Vagina (tissue), 2 donors: Measurements from ENCODE around the gene INO80D. TPM values are rescaled to one million over a fixed set of nuclear protein-coding genes. Genes with fewer than 3 reads are reported as not detected.
A peak's percentile ranks its signal among the peaks of the same experiment; 100 is the strongest.
"Not testable (repeated sequence)": the region's sequence is repeated elsewhere in the genome, so short reads cannot be mapped to it uniquely, and the experiment has no call there.

Experiments
- DNase-seq, 2 donors: peaks; one replicate each; pipeline ENCODE4 v3.0.0-alpha.2; 2017; ENCODE audit errors: extremely low spot score in 2 of 2
- H3K27ac ChIP-seq: fragments of 200-600 bp; sonication (generic); one replicate; pipeline ENCODE4 v1.5.1; 2019
- H3K27me3 ChIP-seq: fragments of 200-600 bp; sonication (generic); one replicate; pipeline ENCODE4 v1.5.1; 2019
- H3K36me3 ChIP-seq, 2 donors: fragments of 200-600 bp; sonication (generic); one replicate each; pipeline ENCODE4 v1.5.1; 2017 to 2019
- H3K4me1 ChIP-seq: fragments of 200-600 bp; sonication (generic); one replicate; pipeline ENCODE4 v1.5.1; 2019
- H3K4me3 ChIP-seq, 2 donors: fragments of 200-600 bp; sonication (generic); 1 replicate in 1 of 2; 2 replicates in 1 of 2; pipeline ENCODE4 v1.5.1; 2016 to 2019
- H3K9me3 ChIP-seq: fragments of 200-600 bp; sonication (generic); one replicate; pipeline ENCODE4 v1.5.1; 2019
- POLR2A ChIP-seq, 2 donors: fragments of 450-650 bp; IDR thresholded peaks; one replicate each; pipeline ENCODE4 v1.6.1; 2017; ENCODE audit warnings: antibody characterized with exemption in 2 of 2, mild to moderate bottlenecking in 2 of 2, moderate library complexity in 2 of 2
- POLR2AphosphoS5 ChIP-seq, 2 donors: sonication (generic); formaldehyde crosslinking; IDR thresholded peaks; one replicate each; pipeline ENCODE4 v1.9.0; 2017; ENCODE audit warnings: antibody characterized with exemption in 2 of 2, mild to moderate bottlenecking in 2 of 2, low read depth in 1 of 2; ENCODE audit not compliant: insufficient read depth in 1 of 2
- intact Hi-C: fragments of 100-400 bp; cut with DNase I; formaldehyde crosslinking; loops from one replicate; pipeline ENCODE4 v1.15.1; 2023
- total RNA-seq: library from RNA; depleted of rRNA; stranded (reverse); fragments of >200 nt; gene quantifications from one replicate; pipeline ENCODE4 v1.2.3, GENCODE V29; 2016
- TF ChIP-seq, protein P1 (sequence below), 3 experiments: fragments of 450-650 bp in 2 of 3; fragments of 200-600 bp in 1 of 3; sonication (generic) in 1 of 3; IDR thresholded peaks; one replicate each; pipeline ENCODE4 v1.5.1; 2017 to 2019; ENCODE audit warnings: antibody characterized with exemption in 3 of 3, mild to moderate bottlenecking in 2 of 3, moderate library complexity in 2 of 3

Gene INO80D
- total RNA-seq, 1 donor from 2014 or later: 18.4 TPM

DNA sequence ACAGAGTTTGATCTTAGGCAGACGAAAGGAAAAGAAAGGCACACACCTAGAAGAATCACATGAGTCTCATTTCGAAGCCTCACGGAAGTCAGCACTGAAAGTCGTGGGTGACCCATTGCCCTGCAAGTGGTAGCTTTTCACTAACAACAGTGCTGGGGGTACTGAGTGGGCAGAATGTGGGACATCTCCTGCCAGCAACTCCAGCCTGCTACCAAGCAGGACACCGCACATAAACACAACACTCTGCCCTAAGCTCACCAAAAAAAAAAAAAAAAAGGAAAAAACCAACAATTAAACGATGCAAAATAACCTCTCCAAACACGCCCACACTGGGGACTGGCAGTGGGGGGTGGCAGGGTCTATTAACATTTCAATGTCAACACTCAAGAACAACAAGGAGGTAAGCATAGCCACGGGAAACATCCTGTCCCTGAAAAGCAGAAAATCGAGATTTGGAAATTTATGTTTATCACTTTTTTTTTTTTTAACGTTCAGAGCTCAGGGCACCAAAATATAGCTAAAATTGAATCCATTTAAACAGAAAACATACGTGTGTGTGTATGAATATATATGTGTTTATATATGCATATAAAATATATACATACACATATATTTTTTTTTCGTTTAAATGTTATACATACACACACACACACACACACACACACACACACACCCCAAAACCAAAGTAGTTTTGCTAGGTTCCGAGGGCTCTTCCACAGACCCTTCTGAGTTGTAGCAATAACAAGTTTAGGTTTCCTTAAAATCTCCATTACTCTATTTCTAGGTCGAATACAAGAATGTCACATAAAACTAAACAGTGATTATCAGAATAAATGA lies 2.2 kb downstream of the INO80D start:
- Histone ChIP-seq H3K27me3 (no peaks in the 10 kb centered on the region), H3K36me3 (no peaks in the 10 kb centered on the region), H3K4me1 (peaks cover 47% of the 10 kb centered on the region), H3K9me3 (no peaks in the 10 kb centered on the region), H3K27ac (peak overlapping the region; percentile 99), H3K4me3 (peak overlapping the region; percentile 81 to 88)
- peak in 1 of 2 donors; percentile 23 for TF ChIP-seq POLR2AphosphoS5 (IDR thresholded peaks at IDR 0.05; ENCODE audit: insufficient read depth in 1 of 2, low read depth in 1 of 2)
- TF ChIP-seq, protein P1, sequence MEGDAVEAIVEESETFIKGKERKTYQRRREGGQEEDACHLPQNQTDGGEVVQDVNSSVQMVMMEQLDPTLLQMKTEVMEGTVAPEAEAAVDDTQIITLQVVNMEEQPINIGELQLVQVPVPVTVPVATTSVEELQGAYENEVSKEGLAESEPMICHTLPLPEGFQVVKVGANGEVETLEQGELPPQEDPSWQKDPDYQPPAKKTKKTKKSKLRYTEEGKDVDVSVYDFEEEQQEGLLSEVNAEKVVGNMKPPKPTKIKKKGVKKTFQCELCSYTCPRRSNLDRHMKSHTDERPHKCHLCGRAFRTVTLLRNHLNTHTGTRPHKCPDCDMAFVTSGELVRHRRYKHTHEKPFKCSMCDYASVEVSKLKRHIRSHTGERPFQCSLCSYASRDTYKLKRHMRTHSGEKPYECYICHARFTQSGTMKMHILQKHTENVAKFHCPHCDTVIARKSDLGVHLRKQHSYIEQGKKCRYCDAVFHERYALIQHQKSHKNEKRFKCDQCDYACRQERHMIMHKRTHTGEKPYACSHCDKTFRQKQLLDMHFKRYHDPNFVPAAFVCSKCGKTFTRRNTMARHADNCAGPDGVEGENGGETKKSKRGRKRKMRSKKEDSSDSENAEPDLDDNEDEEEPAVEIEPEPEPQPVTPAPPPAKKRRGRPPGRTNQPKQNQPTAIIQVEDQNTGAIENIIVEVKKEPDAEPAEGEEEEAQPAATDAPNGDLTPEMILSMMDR (IDR thresholded peaks at IDR 0.05): no peak
- DNase-seq: no peak
- intact Hi-C loops: loop anchor here (5.0 kb wide), 1 partner anchor 73 kb away; the partner anchor contains the start of genes EEF1B2 and NDUFS1

DNA sequence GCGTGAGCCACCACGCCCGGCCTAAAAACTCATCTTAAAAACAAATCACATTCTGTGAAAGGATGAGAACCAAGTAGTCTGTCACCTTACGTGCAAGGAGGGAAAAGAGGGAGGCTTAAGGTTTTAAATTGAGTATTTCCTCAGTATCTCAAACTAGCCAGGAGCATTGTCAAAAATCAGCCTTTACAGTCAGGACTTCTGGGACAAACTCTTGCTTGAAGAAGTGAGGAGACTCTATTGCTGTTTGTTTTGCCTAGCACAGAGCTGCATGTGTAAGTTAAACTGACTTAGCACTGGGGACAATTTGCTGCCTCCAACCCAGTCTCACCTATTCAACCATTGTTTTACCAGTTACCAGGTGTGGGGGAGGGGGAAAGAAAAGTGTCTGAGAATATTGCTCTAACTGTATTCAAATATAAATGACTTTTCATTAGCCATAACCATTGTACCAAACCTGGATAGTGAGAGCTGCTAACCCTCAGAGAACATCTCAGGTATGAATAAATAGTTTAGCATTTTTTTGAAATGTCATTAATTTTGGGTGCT lies 3.6 kb downstream of the INO80D start:
- DNase-seq: no peak
- Histone ChIP-seq H3K4me1 (peaks cover 37% of the 10 kb centered on the region), H3K36me3 (no peaks in the 10 kb centered on the region), H3K4me3 (no peak overlapping the region), H3K9me3 (no peaks in the 10 kb centered on the region), H3K27me3 (no peaks in the 10 kb centered on the region), H3K27ac (no peak overlapping the region)
- intact Hi-C loops: loop anchor here (5.0 kb wide), 1 partner anchor 75 kb away; the partner anchor contains the start of genes EEF1B2 and NDUFS1
- TF ChIP-seq POLR2A (IDR thresholded peaks at IDR 0.05): no peak
- TF ChIP-seq POLR2AphosphoS5 (IDR thresholded peaks at IDR 0.05; ENCODE audit: insufficient read depth in 1 of 2, low read depth in 1 of 2): no peak
- TF ChIP-seq, protein P1 (IDR thresholded peaks at IDR 0.05): no peak

DNA sequence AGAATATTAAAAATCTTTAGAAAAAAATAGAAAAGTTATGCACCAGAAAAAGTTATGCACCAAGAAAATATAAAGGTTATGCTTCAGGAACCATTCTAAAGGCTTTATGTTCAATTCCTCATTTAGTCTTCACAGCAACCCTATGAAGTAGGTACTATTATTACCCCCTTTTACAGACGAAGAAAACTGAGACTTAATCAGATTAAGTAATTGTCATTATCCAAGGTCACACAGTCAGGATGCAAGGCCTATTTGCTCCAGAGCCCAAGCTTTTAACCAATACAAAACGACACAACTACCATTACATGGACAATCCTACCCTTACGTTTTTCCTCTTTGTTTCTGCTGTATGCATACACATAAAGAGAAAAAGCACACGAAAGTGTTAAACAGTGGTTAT lies 5.0 kb downstream of the INO80D start:
- H3K36me3 ChIP-seq: no peaks in the 10 kb centered on the region
- H3K27ac ChIP-seq: no peak overlapping the region
- no peak for DNase-seq
- intact Hi-C loops: loop anchor here (5.0 kb wide), 1 partner anchor 76 kb away; the partner anchor contains the start of genes EEF1B2 and NDUFS1
- H3K9me3 ChIP-seq: no peaks in the 10 kb centered on the region
- peaks cover 30% of the 10 kb centered on the region for H3K4me1 ChIP-seq
- TF ChIP-seq POLR2A (IDR thresholded peaks at IDR 0.05): no peak
- no peak overlapping the region for H3K4me3 ChIP-seq
- no peaks in the 10 kb centered on the region for H3K27me3 ChIP-seq

DNA sequence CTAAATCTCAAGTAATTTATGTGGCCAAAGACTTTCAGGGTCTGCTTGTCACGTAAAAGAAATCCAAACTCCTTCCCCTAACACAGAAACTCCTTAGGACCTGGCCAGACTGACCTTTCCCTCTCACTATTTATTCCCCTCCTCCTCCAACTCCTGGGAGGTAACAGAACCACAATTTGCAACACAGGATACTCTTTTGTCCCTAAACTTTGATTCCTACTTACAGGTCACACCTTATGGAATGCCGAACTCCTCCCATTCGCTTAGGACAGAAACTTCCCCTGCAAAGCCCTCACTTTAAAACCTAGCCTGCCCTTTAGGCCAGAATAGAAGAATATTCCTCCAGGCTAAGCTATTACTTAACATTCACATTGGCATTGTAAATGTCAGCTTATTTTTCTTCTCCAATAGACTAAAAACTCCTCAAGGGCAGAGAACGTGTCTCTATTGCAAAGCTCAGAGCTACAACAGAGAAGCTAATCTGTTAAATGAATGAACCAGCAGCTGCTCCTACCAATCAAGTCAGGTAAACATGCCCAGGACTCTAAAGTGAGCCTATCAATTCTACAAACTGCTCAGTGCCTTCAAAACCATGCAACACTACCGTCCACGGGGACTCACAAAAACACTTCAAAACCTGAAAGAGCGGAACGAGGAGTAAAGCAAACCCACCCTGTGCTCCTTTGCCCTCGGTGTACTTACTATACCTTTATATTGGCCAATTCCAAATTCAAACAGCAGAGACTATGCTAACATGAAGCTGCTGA lies 6.1 kb downstream of the INO80D start:
- H3K4me1 ChIP-seq: peaks cover 30% of the 10 kb centered on the region
- intact Hi-C loops: loop anchor here (5.0 kb wide), 1 partner anchor 77 kb away; the partner anchor contains the start of genes EEF1B2 and NDUFS1
- H3K27me3 ChIP-seq: no peaks in the 10 kb centered on the region
- H3K36me3 ChIP-seq: no peaks in the 10 kb centered on the region
- TF ChIP-seq, protein P1 (IDR thresholded peaks at IDR 0.05): no peak
- TF ChIP-seq POLR2AphosphoS5 (IDR thresholded peaks at IDR 0.05; ENCODE audit: insufficient read depth in 1 of 2, low read depth in 1 of 2) (no peak), POLR2A (IDR thresholded peaks at IDR 0.05) (no peak)
- H3K9me3 ChIP-seq: no peaks in the 10 kb centered on the region
- no peak overlapping the region for H3K4me3 ChIP-seq
- no peak for DNase-seq
- no peak overlapping the region for H3K27ac ChIP-seq

DNA sequence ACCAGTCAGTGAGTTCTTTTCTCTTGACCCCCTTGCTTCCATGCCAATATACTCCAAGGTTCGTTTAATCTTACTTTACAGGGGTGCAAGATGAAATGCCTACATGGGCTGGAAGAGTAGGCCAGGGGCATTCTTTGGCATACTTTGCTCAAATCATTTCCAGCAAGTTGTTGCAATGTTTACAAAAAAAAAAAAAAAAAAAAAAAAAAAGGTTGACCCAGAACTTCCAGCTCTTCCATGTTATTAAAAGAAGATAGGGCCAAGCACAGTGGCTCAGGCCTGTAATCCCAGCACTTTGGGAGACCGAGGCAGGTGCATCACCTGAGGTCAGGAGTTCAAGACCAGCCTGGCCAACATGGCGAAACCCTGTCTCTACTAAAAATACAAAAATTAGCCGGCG lies 8.1 kb downstream of the INO80D start:
- H3K9me3 ChIP-seq, DNase-seq, intact Hi-C loops, H3K27ac ChIP-seq, H3K4me3 ChIP-seq, H3K27me3 ChIP-seq, H3K36me3 ChIP-seq: not testable (repeated sequence)
- peaks cover 18% of the 10 kb centered on the region for H3K4me1 ChIP-seq
